DMS153 (cell line): Measurements from ENCODE around the gene TEX22.

ENCODE experiments used
- DNase-seq: peaks from one replicate; lab custom pipeline; 2025; lab: John Stamatoyannopoulos, UW

TEX22 gene

DNA sequence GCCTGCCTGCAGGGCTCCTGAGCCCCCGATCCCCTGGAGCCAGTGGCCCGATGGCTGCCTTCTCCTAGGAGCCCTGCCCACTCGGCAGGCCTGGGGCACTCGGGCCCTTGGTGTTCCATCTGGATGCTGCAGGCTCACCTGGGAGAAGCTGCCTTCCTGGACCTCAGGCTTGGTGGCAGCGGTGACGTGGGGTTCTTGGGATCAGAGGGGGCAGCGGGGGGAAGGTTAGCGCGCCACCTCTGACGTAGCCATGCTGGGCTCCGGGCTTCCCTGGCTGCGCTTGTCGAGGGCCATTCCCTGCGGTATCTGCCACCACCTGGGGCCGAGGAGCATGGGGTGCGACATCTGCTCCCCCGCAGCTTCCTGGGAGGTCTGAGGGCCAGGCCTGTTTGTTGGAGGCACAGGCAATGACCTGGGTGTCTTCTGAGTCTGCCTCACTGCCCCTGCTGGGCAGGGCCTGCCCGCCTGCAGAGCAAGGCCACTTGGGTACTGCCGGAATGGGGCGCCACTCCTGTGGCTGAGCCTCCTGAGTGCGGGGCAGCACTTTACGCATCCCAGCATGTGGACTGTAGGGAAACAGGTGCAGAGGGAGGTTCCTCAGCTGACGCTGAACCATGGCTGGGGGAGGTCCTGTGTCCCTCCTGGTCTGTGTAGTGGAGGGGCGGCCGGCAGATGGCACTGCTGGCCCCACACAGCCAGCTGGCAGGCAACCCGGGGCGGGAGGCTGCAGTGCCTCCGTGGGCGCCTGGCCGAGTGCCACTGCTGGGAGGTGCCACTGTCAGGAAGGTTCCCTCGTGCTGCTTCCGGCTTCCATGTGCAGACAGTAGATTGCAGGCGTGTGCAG is 41.6 kb downstream of the TEX22 start:
- no peak for DNase-seq

DNA sequence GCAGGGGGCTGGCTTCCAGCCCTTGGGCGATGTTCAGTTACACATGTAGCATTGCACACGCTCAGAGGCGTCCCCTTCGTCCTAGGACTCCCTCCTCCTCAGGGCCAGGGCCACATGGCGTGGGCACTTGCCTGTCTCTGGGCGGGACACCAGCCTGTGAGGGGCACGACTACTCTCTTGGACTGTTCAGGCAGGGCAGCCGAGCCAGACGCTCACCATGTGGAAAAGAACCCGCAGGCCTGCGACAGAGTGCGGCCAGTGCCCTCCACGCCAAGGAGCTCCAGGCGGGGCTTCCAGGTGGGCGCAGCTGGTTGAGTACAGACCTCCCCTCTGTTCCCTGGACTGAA is 42.2 kb downstream of the TEX22 start:
- no peak for DNase-seq

DNA sequence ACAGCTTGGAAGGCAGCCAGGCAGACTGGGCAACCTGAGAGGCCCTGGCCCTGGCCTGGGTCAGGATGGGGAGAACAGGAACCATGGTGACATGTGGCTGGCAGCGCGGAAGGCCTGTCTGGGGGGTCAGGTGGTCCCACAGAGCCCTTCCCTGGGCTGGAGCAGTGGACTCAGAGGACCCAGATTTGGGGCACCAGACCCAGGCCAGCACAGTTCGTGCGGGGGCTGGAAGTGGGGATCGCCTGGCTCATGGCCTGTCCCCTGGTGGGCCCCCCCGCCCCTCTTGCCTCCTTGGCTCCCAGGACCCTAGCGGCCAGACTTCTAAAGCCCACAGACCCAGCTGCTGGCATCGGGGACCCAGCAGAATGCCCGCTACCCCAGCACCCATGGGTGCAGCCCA is 42.7 kb downstream of the TEX22 start:
- DNase-seq, result no peak

DNA sequence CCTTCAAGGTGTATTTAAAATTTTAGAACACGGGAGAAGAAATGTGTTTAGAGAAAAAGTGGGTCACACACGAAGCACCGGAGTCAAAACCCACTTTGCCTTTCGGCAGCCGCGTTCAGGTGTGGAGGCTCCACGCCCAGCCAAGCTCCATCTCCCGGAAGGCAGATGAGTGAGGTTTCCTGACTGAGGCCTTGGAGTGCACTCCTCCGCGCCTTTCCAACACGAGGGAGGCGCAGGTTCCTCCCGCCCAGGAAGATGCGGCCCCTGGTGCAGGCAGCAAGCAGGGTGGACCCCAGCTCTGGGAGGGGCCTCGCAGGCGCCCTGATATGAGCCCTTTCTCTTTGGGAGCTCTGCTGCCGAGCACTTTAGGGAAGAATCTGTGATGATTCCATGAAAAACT is 43.8 kb downstream of the TEX22 start:
- no peak for DNase-seq

DNA sequence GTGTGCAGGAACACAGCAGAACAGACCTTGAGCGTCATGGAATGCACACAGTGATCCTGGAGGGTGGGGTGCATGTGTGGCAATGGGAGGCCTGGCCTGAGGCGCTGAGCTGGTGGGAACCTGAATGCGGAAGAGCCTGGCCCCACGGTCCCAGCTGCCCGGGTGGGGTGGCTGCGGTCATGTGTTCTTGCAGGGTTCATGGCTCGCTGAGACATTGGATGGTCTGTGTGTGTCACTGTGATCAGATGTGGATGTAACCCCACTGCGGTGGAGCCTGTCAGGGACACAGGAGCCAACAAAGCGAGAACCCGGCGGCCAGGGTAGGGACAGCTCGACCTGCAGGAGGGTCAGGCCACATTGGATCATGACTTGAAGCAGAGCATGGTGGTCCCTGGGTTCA is 44.5 kb downstream of the TEX22 start:
- no peak for DNase-seq

DNA sequence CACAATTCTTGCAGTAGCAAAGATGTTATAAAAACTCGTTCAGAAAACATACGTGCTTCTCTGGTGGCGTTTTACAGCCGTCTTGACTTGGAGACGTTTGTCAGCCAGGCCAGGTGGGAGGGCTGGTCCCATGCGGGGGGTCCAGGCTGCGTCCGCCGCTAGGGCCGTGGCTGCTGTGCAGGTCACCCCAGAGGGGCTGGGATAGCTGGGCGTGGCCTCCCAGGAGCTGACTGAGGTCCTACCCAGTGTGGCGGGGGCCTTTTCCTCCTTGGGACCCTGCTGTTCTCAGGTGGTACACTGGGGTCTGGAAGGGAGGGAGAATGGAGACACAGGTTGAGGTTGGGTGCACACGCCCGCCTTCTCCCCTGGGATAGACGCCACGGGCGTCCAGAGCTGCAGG is 46.5 kb downstream of the TEX22 start:
- DNase-seq, result no peak

DNA sequence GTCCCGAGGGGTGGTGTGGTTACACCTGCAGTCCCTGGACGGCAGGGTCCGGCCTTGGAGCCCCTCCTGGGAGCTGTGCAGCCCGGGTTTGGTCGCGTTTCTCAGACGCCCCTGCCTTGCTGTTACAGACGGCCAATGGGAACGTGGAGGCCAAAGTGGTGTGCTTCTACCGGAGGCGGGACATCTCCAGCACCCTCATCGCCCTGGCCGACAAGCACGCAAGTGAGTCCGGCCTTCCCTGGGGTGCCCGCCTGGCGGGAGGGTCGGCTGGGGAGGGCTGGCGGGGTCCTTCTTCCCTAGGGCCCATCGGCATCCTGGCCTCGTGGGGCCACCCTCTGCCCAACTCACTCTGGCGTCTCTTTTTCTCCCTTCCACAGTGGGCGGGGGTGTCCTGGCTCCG is 47.0 kb downstream of the TEX22 start:
- DNase-seq, result no peak

DNA sequence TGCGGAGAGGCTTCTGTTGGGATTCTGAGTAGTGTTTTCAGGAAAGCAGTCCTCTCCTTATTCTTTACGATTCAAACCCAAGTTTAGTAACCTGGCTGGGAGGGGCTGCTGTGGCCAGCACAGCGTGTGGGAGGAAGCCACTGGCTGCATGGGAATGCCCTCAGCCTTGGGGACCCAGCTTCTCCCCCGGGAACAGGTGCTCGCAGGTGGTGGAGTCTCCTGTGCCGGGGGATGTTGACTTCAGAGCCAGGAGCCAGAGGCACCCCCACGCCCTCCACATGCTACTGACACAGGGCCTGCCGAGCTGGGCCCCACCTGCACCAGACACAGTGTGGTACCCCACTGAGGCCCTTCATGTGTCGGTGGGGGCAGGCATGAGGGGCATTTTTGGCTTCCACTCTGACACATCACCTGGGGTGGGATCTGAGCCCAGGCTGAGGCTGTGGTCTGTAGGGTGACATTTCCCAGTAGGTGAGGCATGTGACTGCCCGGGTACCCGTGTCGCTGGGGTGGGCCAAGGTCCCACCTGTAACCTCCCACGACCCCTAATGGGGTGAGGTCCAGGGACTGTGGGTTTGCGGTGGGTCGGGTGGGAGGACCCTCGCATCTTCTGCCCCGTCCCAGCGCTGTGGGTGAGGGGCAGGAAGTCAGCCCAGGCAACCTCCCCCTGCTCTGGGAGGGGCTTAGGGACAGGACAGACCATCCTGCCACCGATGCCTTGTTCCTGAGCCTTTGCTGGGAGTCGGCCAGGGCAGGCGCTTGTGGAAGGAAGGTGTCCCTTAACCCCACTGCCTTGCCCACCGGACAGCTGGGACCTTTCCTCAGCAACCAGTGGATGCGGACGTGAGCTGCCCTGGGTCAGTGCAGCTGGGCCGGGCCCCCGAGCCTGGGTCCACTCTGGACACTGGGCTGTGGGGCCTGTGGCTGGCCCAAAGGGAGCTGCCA is 47.8 kb downstream of the TEX22 start:
- no peak for DNase-seq

DNA sequence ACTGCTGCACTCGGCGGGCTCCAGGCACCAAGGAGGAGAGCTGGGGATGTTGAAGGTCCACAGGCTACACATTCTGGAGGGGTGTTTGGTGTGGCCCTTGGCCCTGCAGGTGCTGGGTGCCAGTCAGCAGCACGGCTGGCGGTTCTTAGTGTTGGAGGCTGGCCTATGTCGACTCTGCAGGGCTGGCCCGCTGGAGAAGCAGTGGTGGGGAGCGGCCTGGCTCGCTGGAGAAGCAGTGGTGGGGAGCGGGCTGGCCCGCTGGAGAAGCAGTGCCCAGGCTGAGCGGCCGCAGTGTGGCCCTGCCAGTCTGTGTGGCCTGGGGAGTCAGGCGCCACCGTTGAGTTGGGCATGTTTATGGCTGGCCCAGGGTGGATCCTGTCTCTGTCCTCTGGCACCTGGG is 48.6 kb downstream of the TEX22 start:
- no peak for DNase-seq

DNA sequence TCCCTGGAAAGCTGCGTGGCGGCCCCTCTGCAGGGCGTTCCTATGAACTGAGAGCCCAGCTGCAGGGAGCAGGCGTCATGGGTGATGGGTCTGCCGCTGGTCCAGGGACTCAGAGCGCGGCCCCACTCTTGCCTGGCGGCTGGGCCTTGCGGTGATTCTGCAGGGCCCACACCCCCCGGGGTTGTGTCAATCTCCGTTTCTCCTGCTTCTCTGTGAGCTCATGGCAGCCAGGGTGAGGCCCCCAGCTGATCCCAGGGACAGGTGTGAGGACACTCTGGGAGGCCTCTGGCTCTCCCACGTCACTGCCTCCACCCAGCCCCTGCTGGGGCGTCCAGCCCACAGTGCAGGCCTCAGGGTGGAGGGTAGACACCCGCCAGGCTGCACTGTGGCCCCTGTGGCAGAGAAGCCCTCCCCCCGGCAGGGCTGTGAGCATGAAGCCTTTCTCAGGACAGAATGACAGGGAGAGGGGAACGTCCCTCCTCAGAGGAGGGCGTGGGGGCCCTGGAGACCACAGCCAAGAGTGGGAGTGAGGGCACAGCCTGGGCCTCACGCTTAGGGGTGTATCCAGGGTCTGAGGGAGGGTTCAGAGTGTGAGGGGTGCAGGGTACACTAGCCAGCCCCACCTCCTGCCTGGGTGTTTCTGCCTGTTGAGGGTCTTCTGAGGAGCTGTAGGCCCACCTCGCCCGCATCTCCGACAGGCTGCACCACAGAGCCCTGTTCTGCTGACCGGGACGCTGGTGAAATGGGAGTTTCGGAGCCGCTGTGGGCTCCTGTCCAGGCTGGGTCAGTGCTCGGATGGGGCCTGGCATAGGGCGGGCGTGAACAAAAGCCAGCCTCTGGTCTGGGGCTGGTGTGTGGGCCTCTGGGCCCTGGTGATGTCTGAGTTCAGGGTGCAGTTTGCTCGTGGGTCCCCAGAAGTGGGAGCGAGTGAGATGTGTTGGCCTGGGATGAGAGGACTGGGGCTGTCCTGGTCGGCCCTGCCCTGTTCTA is 49.6 kb downstream of the TEX22 start:
- DNase-seq, result no peak

DNA sequence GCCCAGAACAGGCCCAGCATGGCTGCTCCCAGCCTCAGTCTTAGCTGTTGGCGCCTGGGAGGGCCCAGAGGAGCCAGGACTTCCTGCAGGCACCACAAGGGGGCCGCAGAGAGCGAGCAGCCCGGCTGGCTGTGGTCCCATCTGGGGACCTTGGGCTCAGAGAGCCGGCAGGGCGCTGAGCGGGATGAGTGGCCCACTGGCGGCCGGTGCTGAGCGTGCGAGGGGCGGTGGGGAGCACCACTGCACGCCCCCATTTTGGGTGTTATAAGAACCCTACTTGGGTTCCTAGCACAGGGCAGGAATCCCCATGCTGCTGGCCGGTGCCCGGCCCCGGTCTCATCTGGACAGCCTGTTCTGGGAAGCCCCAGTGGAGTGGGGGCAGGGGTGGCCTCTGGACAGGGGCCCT is 50.4 kb downstream of the TEX22 start:
- DNase-seq, result no peak

DNA sequence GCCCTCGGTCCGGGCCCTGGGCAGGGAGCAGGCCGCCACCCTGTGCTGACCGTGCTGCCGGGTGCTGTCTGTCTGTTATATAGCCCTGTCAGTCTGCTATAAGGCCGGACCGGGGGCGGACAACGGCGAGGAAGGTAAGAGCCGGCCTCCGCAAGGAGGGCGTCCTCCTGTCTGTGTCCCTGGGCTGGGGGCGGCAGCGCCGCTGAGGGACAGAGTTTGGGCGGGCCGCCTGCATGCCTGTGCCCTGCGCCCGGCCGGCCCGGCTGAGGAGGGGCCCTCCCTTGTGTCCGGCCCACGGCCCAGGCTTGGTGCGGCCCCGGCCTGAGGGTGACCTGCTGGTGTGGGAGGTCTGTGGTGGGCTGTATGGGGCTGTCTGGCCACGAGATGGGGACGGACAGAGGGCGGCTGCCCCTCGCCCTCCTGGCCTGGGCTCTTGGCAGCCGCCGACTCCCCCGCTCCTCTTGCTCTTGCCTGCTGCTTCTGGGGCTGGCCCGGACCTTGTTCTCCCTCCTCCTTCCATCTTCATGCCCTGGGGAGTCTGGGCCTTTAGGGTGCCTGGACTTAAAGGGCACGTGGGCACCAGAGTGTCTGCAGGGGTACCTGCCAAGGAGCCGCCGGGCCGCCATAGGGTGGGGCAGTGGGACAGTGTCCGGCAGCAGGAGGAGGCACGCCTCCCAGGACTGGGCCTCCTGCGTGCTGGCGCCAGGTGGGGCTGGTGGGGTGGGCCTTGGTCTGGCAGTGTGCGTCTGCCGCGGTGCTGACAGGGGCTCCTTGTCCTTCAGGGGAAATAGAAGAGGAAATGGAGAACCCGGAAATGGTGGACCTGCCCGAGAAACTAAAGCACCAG is 51.2 kb downstream of the TEX22 start:
- DNase-seq, result no peak

DNA sequence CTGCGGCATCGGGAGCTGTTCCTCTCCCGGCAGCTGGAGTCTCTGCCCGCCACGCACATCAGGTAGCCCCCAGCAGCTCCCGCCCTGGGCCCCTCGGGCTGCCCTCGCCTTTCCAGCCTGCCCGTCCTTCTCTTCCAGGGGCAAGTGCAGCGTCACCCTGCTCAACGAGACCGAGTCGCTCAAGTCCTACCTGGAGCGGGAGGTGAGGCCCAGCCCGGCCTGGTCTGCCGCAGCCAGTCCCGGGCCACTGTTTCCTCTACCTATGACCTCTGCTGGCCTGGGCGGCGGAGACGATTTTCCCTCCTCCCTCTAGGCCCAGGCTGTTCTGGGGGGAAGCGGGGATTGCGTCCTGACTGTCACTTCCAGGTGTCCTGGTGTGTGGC is 51.8 kb downstream of the TEX22 start:
- DNase-seq, result no peak

DNA sequence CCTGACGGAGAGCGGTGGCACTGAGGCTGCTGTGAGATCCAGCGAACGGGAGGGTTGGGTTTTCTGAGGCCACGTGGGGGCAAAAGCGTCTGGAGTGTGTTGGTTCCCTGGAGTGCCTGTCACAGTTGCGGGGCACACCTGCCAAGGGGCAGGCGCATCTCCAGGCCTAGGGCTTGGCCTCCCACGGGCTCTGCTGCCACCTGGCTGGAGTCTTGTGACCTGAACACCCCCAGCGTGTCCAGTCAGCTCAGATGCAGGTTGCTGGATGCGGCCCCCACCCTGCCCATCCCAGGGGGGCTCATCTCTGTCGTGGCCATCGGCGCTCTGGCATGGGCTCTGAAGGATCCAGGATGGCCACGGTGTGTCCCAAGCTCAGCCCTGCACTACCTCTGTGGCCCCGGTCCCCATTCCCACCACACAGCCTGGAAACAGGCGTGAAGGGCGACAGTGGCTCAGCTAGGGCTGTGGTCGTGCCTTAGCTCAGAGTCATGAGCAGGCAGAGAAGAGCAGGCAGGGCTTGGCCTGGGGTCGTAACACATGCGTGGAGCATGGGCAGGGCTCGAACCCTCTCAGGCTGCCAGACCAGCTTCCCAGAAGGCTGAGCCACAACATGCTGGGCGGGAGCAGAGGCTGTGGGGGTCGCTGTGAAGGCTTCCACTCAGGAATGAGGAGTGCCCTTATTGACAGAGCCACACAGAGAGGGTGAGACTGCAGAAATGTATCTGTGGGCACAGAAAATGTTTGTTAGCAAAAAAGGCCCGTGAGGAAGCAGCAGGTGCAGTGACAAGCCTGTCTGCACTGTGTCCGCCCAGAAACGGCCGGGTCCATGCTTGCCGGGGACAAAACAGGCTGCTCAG is 52.8 kb downstream of the TEX22 start:
- no peak for DNase-seq

DNA sequence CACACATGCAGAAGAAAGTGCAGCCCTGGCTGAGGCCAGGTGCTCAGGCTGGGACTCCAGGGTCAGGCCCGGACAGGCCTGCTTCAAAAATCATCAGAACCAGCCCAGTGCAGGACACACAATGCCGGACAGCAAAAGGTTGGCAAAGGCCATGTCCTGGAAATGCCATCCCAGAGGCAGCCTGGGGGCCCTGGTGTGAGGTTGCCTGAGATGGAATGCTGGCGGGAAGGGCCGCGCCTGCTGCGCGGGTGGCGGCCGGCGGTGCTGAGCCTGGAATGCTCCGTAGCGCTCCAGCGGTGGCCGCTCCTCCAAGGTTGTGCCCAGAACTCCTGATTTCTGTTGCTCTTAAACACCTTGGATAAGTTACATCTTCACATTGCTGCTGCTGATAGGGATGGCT is 54.6 kb downstream of the TEX22 start:
- no peak for DNase-seq

DNA sequence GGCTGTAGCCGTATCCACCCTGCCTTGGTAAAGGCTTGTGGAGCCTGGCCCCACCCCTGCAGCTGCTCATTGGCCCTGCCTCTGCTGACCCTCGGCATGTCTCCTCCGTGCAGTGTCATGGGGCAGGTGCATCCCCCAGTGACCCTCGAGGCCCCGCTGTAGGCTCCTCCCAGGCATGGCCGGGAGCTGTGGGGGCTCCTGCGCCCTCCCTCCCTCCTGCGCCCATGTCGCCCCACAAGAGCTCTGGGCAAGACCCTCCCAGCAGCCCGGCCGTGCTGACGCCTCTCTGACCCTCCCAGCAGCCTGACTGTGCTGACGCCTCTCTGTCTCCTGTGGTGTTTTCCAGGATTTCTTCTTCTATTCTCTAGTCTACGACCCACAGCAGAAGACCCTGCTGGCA is 55.5 kb downstream of the TEX22 start:
- no peak for DNase-seq

DNA sequence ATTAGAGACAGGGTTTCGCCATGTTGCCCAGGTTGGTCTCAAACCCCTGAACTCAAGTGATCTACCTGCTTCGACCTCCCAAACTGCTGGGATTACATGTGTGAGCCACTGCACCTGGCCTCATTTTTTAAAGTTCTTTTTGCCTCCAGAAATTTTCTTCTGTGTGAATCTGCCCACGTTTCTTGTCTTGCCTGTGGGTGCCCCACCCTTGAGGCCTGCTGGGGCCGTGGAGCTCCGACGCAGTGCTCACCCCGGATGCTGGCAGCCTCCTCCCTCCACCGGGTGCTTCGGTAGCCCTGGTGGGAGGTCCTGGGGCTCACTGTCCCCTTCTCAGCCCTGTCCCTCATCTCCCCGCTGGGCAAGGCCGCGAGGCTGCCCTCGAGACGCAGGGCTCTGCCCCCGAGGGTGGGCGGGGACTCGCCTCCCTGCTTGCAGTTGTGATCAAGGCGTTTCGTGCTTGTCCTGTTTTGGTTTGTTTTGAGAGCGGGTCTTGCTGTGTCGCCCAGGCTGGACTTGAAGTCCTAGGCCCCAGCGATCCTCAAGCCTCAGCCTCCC is 56.8 kb downstream of the TEX22 start:
- DNase-seq, result no peak

DNA sequence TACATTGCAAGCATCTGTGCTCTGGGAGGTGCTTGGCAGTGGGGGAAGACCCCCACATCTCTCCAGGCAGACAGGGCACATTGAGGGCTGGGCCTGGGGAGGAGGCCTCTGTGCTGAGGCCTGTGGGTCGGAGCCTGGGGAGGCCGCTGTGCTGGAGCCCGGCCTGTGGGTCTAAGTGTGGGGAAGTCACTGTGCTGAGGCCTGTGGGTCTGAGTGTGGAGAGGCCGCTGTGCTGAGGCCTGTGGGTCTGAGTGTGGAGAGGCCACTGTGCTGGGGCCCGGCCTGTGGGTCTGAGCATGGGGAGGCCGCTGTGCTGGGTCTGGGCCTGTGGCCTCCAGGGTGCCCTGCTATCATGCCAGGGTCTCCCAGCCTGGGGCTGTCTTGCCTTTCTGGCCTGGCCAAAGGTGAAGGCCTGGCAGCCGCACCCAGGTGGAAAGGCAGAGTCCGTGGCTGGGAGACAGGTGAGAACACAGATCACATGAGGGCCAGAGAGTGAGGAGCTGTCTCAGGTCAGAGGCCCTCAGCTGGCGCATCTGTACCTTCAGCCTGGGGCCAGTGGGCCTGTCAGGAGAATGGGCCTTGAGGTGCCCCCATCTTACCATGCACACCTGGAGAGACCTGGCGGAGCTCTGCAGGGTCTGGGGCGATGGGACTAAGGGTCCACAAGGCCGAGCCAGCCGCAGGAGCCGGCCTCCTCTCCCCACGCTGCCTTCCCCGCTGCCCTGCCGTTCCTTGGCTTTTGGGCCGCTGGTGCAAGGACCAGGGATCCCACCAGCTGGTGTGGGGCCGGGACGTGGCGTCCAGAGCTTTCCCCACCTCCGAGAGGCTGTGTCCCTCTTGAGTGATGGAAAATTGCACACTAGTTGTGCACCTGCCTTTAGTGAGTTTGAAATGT is 57.7 kb downstream of the TEX22 start:
- DNase-seq, result no peak
